ENCODE data around the gene SIT1. TPM values are rescaled to one million over a fixed set of nuclear protein-coding genes. Genes with fewer than 3 reads are reported as not detected.

The SIT1 gene
- total and polyA plus RNA-seq, 2 experiments from 2014 or later, result 0.21 TPM; not detected in 1

DNA sequence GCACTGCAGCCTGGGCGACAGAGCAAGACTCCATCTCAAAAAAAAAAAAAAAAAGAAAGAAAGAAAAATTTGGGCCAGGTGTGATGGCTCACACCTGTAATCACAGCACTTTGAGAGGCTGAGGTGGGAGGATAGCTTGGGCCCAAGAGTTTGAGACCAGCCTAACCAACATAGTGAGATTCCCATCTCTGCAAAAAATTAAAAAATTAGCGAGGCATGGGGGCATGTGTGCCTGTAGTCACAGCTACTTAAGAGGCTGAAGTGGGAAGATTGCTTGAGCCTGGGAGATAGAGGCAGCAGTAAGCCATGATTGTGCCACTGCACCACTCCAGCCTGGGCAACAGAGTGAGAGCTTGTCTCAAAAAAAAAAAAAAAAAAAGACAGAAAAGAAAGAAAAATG is 2.9 kb upstream of the SIT1 start:
- Histone ChIP-seq H3K9me3 (ENCODE audit: low read depth) (no peaks in the 10 kb centered on the region), H3K27ac (no peak overlapping the region), H3K27me3 (no peaks in the 10 kb centered on the region), H3K4me3 (no peak overlapping the region), H3K36me3 (no peaks in the 10 kb centered on the region), H3K4me1 (ENCODE audit: low read depth) (peaks cover 3% of the 10 kb centered on the region)
- no peak for DNase-seq (ENCODE audit: low read depth in 1 of 2, low spot score in 1 of 2)
- TF ChIP-seq, protein P1, sequence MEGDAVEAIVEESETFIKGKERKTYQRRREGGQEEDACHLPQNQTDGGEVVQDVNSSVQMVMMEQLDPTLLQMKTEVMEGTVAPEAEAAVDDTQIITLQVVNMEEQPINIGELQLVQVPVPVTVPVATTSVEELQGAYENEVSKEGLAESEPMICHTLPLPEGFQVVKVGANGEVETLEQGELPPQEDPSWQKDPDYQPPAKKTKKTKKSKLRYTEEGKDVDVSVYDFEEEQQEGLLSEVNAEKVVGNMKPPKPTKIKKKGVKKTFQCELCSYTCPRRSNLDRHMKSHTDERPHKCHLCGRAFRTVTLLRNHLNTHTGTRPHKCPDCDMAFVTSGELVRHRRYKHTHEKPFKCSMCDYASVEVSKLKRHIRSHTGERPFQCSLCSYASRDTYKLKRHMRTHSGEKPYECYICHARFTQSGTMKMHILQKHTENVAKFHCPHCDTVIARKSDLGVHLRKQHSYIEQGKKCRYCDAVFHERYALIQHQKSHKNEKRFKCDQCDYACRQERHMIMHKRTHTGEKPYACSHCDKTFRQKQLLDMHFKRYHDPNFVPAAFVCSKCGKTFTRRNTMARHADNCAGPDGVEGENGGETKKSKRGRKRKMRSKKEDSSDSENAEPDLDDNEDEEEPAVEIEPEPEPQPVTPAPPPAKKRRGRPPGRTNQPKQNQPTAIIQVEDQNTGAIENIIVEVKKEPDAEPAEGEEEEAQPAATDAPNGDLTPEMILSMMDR (IDR thresholded peaks at IDR 0.05; ENCODE audit: low read depth, low read length), result no peak

DNA sequence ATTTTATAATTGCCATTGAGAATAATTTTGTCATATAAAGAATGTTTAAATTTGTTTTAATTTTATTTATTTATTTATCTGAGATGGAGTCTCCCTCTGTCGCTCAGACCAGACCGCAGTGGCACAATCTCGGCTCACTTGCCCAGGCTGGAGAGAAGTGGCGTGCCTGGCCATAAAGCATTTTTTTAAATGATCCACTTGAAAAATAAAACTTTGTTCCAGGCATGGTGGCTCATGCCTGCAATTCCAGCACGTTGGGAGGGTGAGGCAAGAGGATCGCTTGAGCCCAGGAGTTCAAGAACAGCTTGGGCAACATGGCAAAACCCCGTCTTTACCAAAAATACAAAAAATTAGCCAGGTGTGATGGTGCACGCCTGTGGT is 2.1 kb upstream of the SIT1 start:
- H3K4me1 ChIP-seq (ENCODE audit: low read depth), result peaks cover 3% of the 10 kb centered on the region
- TF ChIP-seq, protein P1 (IDR thresholded peaks at IDR 0.05; ENCODE audit: low read depth, low read length), result no peak
- H3K4me3 ChIP-seq, result no peak overlapping the region
- H3K36me3 ChIP-seq, result no peaks in the 10 kb centered on the region
- H3K9me3 ChIP-seq (ENCODE audit: low read depth), result no peaks in the 10 kb centered on the region
- no peak overlapping the region for H3K27ac ChIP-seq
- H3K27me3 ChIP-seq, result no peaks in the 10 kb centered on the region
- no peak for DNase-seq (ENCODE audit: low read depth in 1 of 2, low spot score in 1 of 2)

DNA sequence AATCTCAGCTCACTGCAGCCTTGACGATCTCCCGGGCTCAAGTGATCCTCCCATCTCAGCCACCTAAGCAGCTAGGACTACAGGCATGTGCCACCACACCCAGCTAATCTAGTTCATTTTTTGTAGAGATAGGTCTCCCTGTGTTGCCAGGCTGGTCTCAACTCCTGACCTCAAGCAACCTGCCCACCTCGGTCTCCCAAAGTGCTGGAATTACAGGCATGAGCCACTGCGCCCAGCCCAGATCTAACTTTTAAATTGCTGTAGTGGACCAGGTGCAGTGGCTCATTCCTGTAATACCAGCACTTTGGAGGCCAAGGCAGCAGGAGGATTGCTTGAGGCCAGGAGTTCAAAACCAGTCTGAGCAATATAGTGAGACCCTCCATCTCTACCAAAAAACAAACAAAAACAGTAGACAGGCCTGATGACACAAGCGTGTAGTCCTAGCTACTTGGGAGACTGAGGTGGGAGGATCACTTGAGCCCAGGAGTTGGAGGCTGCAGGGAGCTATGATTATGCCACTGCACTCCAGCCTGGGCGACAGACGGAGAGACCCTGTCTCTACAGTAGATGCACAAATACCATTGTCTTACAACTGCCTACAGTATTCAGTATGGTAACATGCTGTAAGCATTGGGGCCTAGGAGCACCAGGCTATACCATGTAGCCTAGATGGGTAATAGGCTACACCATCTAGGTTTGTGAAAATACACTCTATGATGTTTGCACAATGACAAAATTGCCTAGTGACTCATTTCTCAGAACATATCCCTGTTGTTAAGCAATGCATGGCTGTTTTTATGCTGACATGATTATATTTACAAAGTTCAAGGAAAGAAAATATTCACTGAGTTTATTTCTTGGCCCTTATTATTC is 1.5 kb upstream of the SIT1 start:
- TF ChIP-seq, protein P1 (IDR thresholded peaks at IDR 0.05; ENCODE audit: low read depth, low read length), result no peak
- no peaks in the 10 kb centered on the region for H3K27me3 ChIP-seq
- H3K4me3 ChIP-seq, result no peak overlapping the region
- no peaks in the 10 kb centered on the region for H3K36me3 ChIP-seq
- peaks cover 5% of the 10 kb centered on the region for H3K4me1 ChIP-seq (ENCODE audit: low read depth)
- no peaks in the 10 kb centered on the region for H3K9me3 ChIP-seq (ENCODE audit: low read depth)
- peak in 1 of 2 donors; percentile 69 for DNase-seq (ENCODE audit: low read depth in 1 of 2, low spot score in 1 of 2)
- H3K27ac ChIP-seq, result no peak overlapping the region

DNA sequence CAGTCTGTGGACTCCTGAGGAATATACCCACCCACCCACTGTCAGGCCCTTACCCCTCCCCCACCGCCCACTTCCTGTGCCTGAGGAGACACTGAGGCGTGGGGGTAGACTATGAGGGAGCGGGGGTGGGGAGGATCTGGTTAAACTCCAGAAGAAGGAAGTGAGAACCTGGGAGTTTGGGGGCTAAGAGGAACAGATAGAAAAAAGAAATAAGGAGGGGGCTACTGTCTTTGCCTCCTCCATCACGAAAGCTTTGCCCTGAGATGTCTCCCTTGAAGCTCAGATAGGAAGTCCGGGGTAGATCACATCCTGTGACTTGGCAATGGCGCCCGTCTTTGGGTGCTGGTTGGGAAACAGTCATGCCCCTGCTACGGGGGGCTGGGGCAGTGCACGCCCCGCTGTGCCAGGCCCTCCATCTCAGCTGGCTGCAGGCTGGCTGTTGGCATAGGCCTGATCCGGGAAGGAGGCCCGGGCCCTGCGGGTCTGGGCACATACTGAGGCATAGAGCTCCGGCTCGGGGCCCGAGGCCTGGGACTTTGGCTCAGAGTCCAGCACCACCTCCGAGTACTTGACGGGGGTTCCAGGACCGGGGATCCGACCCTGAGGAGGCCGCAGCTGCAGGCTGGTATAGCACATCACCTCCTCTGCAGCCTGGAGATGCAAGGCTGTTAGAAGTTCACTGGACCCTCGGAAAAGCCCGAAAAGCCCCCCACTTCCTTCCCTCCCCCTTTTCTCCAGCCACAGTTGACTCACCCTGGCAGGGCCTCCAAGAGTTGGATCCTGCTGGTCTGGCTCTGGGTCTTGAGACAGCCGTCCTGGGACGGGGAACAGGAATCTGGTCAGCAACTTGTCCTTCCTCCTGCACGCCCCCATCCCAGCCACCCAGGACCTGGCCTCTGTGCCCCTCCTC is 1.0 kb downstream of the SIT1 start:
- peak in 1 of 2 donors; percentile 56 for DNase-seq (ENCODE audit: low read depth in 1 of 2, low spot score in 1 of 2)
- peaks cover 9% of the 10 kb centered on the region for H3K4me1 ChIP-seq (ENCODE audit: low read depth)
- TF ChIP-seq, protein P1 (IDR thresholded peaks at IDR 0.05; ENCODE audit: low read depth, low read length), result no peak
- H3K27me3 ChIP-seq, result no peaks in the 10 kb centered on the region
- no peak overlapping the region for H3K27ac ChIP-seq
- H3K9me3 ChIP-seq (ENCODE audit: low read depth), result no peaks in the 10 kb centered on the region
- no peaks in the 10 kb centered on the region for H3K36me3 ChIP-seq
- no peak overlapping the region for H3K4me3 ChIP-seq

DNA sequence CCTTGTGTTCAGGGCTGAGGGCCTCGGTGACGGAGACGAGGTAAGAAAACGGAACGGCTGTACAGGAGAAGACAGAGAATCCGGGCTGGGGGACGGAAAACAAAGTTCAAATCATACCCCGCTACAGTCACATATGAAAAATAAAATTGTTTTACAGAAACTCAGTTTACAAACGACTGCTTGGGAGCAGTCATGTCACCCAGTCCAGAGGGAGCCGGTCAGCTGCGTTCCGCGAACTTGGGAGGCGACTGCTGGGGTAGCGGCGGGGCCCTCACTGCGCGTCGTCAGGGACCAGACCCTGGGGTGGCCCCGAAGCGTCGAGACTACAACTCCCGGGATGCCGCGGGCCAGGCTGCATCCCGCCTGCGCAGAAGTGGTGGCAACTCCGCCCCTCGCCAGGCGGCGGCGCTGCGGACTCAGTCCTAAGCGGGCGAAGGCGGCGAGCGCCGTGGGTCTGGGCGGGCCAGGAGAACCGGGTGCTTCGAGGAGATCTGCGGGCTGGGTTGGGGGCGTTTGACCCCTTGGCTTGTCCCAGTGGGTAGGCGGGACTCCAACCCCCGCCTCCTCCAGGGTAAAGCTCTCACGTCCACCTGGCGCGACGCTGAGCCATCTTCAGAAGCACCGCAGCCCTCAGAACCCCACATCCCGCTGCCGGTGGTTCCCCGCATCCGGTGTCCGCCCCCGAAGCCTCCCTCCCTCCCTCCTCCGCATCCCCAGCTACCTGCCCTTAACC is 4.0 kb downstream of the SIT1 start:
- no peaks in the 10 kb centered on the region for H3K9me3 ChIP-seq (ENCODE audit: low read depth)
- H3K4me3 ChIP-seq, result peak overlapping the region; percentile 53
- H3K27ac ChIP-seq, result peak overlapping the region; percentile 90
- TF ChIP-seq, protein P1 (IDR thresholded peaks at IDR 0.05; ENCODE audit: low read depth, low read length), result peak; percentile 84
- no peaks in the 10 kb centered on the region for H3K27me3 ChIP-seq
- peaks cover 9% of the 10 kb centered on the region for H3K4me1 ChIP-seq (ENCODE audit: low read depth)
- no peaks in the 10 kb centered on the region for H3K36me3 ChIP-seq
- DNase-seq (ENCODE audit: low read depth in 1 of 2, low spot score in 1 of 2), result peak; percentile 93 to 95

Measured in cardiac muscle cell (in vitro differentiated cells and primary cell).